Activated CD4-positive, alpha-beta T cell treated with anti-CD3 and anti-CD28 coated beads for 1 hour (primary cell): ENCODE data around the gene HMG20A.
A peak's percentile ranks its signal among the peaks of the same experiment; 100 is the strongest.
"Not testable (repeated sequence)": the region's sequence is repeated elsewhere in the genome, so short reads cannot be mapped to it uniquely, and the experiment has no call there.

Experiments used
- DNase-seq: peaks from one replicate; pipeline ENCODE4 v3.0.0-alpha.2; 2020

The HMG20A gene

DNA sequence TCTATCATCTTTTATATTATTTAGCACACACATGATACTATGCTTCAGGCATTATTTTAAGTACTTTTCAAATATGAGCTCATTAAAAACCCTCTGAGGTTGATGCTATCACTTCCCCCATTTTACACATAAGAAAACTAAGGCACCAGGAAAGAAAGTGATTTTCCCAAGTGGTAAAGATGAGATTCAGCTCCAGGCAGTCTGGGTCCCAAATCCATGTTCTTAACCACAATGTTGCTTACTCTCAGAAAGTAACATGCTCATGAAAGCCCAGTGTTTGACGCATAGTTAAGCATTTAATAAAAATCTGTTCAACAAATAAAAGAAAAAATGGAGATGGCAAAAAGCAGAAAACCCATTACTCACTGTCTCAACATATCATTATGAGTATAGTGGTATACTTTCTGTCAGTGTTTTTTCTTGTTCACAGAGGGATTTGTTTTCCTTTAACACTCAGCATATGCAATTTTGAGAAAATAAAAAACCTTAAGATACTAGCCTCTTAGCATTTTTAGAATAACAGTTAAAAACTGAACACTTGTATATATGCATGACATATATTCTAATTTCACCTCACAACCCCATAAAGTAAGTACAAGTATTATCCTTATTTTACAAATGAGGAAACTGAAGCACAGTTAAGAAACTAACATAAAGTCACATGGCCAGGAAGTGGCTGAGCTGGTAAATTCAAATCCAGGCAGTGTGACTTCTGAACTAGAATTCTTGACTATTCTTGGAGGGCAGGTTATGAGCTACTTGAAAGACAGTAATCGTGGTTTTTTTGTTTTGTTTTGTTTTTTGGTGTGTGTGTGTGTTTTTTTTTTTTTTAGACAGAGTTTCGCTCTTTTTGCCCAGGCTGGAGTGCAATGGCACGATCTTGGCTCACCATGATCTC, 11.2 kb upstream of the HMG20A start:
- no peak for DNase-seq

DNA sequence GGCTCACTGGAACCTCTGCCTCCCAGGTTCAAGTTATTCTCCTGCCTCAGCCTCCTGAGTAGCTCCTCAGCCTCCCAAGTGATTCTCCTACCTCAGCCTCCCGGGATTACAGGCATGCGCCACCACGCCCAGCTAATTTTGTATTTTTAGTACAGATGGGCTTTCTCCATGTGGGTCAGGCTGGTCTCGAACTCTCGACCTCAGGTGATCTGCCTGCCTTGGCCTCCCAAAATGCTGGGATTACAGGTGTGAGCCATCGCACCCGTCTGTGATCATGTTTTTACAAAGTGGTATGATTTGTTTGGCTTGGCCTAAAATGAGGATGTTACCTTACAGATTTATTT, 10.6 kb upstream of the HMG20A start:
- not testable (repeated sequence) for DNase-seq

DNA sequence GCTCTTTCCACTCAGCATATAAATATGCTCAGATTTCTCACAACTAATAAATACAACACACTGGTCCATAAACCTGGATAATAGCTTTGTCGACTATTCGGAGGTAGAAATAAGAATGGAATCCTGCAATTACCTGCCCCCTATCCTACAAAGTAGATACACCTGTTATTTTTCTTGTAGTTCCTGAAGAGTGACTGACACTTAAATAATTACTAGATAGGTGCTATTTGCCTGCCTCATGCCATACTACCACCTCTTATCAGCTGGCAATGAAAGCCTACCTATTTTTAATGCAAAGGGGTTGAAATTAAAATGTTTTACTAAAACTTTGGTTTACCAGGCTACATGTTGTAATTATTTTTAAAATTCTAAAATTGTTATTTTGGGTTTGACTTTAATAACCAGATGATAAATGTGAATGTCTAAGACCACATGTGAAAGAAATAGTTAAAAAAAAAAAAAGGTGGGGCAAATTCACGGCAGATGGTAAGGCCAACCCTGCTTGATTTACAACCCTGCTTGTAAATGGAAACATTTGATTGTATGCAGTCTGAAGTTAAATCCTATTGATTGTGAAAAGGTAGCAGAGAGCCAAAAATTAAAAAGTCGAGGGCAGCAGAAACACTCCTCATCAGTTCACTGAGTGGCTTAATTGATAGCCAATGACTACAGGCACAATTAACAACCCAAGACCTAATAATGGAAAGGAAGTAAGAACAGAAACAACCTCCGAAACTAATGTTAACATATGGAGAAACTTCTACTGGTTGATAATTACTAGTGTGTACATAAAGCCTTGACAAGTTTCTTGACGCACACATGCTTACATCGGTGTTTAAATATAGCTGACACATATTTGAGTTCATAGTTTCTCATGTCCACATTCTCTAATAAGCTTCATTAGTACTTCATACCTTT, 9.7 kb upstream of the HMG20A start:
- DNase-seq, result no peak

GRCh38 chr15:77411619-77411976, 9.1 kb upstream of the HMG20A start:
- no peak for DNase-seq

DNA sequence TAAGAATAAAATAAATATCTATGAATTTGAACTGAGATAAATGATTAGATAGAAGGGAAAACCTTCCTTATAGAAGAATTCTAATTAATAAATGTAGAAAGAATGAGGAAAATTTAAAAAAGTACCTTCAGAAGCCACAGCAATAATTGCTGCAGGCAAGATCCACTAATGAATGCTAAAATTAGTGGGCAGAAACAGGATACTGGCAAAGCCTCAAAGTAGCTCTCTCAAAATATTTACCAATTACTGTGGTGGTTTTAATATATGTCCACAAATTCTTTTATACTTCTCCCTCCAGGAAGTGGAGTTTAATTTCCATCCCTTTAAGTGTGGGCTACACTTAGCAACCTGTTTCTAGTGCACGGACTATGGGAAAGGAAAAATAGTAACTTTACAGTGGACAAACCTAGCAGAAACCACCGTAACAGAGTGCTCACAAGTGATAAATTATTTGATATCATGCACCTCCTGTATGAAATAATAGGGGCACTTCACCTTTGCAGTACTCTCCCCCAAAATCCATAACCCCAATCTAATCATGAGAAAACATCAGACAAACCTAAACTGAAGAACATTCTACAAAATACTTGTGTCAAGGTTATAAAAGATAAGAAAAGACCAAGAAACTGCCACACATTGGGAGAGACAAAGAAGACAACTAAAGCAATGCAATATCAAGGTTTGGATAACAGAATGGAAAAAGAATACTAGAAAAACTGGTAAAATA, 7.6 kb upstream of the HMG20A start:
- DNase-seq, result no peak

- no peak for DNase-seq
Observed at GRCh38 chr15:77413699-77414349, 6.9 kb upstream of the HMG20A start.

GRCh38 chr15:77414789-77415442, 5.8 kb upstream of the HMG20A start:
- no peak for DNase-seq

DNA sequence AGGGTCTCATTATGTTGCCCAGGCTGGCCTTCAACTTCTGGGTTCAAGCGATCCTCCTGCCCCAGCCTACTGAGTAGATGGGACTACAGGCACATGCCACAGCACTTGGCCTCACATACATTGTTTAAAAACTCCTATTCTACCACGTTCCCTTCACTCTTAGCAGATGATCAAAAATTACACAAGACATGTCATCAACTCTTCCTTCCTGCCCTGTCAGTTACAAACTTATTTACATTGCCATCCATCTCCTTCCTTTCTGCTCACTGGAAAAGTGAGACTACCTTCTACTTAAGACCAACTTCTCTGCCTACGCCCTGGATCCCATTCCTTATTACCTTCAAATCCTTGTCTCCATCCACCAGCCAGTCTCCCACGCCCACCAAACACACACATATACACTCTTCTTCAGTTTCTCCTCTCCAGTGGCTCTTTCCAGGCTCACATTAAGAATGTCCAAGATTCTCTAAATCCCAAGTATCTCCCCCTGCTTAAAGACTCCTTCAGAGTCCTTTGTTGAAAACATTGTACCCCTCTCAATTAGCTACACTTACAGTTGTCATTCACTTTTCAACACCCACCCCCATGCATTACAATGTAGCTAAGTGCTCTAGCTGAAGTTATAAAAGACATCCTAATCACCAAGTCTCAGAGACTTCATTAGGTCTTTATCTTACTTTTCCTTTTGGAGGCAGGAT, 5.1 kb upstream of the HMG20A start:
- no peak for DNase-seq

DNA sequence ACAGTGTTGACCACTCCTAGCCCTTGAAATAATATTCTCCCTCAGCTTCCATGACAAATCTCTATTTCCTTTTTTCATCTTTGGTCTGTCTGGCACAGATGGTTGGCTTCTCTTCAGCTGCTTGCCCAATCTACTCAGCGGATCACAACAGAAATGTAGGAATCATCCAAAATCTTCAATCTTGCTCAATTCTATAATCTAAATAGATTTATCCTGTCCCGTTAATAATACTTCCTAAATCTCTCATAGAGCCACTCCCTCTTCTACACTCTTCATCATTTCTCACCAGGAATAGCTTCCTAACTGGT, 4.6 kb upstream of the HMG20A start:
- no peak for DNase-seq

GRCh38 chr15:77416954-77417353, 3.7 kb upstream of the HMG20A start:
- no peak for DNase-seq

GRCh38 chr15:77417602-77418001, 3.1 kb upstream of the HMG20A start:
- DNase-seq, result no peak

DNA sequence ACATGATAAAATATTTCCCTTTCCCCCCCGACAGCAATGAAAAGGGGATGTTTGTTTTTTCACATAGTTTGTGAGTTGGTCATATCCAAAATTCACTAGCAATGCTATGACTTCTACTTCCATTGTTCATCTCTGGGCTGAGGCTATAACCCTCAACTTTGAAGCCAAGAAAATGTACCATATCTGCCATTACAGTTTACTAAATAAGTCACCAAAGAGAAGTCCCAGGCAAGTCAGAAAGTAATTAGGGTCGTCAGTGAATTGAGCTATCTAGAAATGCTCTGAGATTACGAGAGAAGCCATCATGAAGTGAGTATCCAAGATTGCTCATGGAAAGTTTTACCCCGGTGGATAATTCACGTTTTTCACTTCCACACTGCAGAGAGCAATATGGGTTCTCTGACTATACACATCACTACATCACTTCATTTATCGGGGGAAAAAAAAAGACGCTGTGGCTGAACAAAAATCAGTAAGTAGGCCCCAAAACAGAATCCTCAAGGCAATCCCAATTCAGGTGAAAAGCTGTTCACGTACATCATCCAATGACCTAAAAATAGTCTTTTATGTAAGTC, 2.2 kb upstream of the HMG20A start:
- no peak for DNase-seq

GRCh38 chr15:77418966-77419835, 1.5 kb upstream of the HMG20A start:
- DNase-seq, result peak; percentile 15

DNA sequence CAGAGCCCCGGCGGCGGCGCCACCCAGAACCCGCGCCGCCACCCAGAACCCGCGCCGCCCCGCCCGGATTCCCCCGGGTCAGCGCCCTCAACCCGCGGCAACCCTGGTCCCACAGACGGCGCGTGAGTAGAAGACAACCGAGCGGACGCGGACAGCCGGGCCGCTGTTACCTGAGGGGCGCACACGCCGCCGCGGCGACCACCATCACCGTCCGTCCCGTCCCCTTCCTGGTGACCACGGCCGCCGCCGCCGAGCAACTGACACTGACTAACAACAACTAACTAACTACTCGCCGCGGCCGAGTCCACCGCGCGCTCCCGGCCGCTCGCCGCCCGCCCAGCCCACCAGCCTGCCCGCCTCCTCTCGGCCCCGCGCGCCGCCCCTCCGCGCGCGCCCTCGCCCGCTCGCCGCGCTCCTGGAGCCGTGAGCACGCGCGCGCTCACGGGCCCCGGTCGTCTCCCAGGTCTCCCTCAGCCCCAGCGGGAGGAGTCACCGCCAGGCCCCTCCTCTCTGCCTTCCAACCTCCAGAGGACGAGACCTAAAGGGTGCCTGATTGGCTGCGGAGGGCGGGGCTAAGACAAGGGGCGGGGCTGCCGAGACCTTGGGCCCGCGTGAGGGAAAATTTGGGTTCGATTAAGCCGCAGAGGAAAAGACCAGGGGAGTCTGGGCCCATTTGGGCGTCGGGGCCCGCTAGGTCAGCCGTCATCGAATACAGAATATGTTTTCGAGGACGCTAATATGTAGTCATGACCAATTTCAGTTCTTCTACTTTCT, 665 bp upstream of the HMG20A start, which contains the start of gene PEAK1:
Gene PEAK1 (minus strand): TSS at position 269 of the 774 bp plus-strand sequence. CDS start 238,178 bp downstream, outside the sequence.
- DNase-seq, result peak; percentile 99

GRCh38 chr15:77421370-77421700, 647 bp downstream of the HMG20A start:
- DNase-seq, result no peak

DNA sequence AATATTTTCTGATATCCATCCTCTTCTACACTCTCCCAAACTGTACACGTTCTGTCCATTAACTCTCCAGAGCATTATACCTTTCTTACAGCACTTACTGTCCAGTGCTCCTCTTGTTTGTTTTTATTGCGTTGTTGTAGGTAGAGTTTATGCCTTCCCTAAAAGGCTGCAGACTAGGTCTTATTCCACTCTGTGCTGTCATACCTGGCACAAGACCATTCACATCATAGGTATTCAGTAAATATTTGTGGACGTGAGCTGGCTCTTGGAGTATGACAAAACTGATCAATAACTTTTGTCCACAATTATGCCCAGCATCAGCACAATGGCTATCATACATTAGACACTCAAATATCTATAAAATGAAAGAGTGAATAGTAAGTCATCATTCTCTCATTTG, 4.4 kb downstream of the HMG20A start:
- DNase-seq, result no peak

DNA sequence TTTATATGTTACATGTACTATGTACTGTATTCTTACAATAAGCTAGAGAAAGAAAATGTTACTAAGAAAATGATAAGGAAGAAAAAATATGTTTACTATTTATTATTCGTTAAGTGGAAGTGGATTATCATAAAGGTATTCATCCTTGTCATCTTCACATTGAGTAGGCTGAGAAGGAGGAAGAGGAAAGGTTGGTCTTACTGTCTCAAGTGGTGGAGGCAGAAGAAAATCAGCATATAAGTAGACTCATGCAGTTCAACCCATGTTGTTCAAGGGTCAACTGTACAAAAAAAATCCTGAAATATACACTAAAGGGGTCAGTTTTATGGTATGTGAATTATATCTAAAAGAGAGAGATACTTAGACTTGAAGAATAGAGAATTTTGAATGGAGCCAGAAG, 5.7 kb downstream of the HMG20A start:
- DNase-seq, result no peak

- no peak for DNase-seq
Observed at GRCh38 chr15:77426871-77427270, 6.2 kb downstream of the HMG20A start.

DNA sequence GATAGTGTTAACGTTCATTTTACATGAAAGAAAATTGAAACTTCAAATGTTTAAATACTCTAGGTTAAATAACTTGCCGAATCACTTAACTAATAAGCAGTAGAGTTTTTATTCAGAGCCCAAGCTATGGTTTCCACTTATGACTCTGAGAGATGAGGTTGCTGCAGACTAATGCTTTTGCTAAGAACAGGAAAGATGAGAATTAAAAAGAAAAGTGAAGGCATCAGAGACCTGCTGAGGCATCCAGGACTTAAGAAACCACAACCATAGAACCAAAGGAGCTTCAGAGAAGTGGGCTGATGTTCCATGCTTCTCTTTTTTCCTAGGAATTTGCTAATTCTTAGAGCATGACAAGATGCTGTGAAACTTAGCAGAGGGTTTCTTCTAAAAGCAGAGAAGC, 9.5 kb downstream of the HMG20A start:
- no peak for DNase-seq

- no peak for DNase-seq
Observed at GRCh38 chr15:77430652-77431051, 10.0 kb downstream of the HMG20A start.
